ENCODE data around the gene COX6B2. TPM values are rescaled to one million over a fixed set of nuclear protein-coding genes. Genes with fewer than 3 reads are reported as not detected.

Gene COX6B2
- polyA plus RNA-seq, 1 experiment, result 0.16 TPM

DNA sequence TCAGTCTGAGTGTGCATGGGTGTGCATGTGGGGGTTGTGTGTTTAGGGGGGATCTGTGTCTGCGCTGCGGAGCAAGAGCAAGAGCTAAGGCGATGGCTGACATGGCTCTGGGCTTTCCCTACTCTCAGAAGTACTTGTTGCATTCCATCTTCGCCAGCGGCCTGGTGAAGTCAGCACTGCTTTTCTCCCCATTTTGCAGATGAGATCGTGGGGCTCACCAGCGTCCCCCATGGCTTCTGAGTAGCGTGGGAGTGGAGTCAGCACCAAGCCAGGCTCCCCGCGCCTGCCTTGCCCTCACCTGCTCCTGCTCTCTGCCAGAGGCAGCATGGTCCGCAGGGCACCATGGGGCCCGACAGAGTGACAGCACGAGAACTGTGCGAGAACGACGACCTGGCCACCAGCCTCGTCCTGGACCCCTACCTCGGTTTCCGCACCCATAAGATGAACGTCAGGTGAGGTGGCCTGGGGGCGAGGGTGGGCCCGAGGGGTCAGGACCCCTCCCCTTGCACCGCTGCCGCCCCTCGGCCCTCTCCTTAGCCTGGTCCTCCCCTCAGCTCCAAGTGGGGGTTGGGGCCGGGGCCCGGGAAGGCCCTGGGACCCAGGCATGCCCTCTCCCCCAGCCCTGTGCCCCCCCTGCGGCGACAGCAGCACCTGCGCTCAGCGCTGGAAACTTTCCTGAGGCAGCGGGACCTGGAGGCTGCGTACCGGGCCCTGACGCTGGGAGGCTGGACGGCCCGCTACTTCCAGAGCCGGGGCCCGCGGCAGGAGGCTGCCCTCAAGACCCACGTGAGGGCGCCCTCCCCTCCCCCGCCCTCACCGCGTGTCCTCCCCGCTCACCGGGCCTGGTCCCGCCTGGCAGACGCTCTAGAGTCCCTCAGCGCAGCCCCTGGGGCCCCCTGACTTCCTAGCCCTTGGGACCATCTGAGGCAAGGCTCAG is 12.7 kb downstream of the COX6B2 start:
- ChIA-PET POLR2A (no interaction called here), CTCF (interaction anchor here (0.7 kb wide), 1 partner anchor 201 kb away, joined by 4 read pairs; no protein-coding TSS in a partner anchor)
- Histone ChIP-seq H3K9me3 (ENCODE audit: control insufficient read depth, insufficient read depth, low read length) (no peaks in the 10 kb centered on the region; the same call in 1 of the 2 replicates), H3K4me3 (ENCODE audit: low read depth, low read length) (peak overlapping the region; percentile 38), H3K27me3 (ENCODE audit: control insufficient read depth, insufficient read depth, low read length) (no peaks in the 10 kb centered on the region), H3K27ac (ENCODE audit: low read depth, low read length) (no peak overlapping the region)
- TF ChIP-seq, protein P1, sequence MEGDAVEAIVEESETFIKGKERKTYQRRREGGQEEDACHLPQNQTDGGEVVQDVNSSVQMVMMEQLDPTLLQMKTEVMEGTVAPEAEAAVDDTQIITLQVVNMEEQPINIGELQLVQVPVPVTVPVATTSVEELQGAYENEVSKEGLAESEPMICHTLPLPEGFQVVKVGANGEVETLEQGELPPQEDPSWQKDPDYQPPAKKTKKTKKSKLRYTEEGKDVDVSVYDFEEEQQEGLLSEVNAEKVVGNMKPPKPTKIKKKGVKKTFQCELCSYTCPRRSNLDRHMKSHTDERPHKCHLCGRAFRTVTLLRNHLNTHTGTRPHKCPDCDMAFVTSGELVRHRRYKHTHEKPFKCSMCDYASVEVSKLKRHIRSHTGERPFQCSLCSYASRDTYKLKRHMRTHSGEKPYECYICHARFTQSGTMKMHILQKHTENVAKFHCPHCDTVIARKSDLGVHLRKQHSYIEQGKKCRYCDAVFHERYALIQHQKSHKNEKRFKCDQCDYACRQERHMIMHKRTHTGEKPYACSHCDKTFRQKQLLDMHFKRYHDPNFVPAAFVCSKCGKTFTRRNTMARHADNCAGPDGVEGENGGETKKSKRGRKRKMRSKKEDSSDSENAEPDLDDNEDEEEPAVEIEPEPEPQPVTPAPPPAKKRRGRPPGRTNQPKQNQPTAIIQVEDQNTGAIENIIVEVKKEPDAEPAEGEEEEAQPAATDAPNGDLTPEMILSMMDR (IDR thresholded peaks at IDR 0.05; ENCODE audit: low read depth, low read length), result no peak
- no peak for DNase-seq (ENCODE audit: low read depth, low spot score)

- CTCF ChIA-PET, result interaction anchor here (0.6 to 0.7 kb wide), 2 partner anchors 195 to 200 kb away, joined by 3 to 4 read pairs; no protein-coding TSS in a partner anchor
- Histone ChIP-seq H3K27me3 (ENCODE audit: control insufficient read depth, insufficient read depth, low read length) (no peaks in the 10 kb centered on the region), H3K9me3 (ENCODE audit: control insufficient read depth, insufficient read depth, low read length) (no peaks in the 10 kb centered on the region; the same call in 1 of the 2 replicates), H3K4me3 (ENCODE audit: low read depth, low read length) (peak overlapping the region; percentile 79), H3K27ac (ENCODE audit: low read depth, low read length) (no peak overlapping the region)
- DNase-seq (ENCODE audit: low read depth, low spot score), result no peak
- POLR2A ChIA-PET, result interaction anchor here (0.7 kb wide), 1 partner anchor 1199 kb away, joined by 5 read pairs; no protein-coding TSS in a partner anchor
- TF ChIP-seq, protein P1 (IDR thresholded peaks at IDR 0.05; ENCODE audit: low read depth, low read length), result no peak
These were observed 13.3 kb downstream of the COX6B2 start for GRCh38 chr19:55341171-55341588.

GRCh38 chr19:55340784-55341147 is 13.8 kb downstream of the COX6B2 start:
- CTCF ChIA-PET, result interaction anchor here (0.6 kb wide), 1 partner anchor 195 kb away, joined by 3 read pairs; no protein-coding TSS in a partner anchor
- no peak overlapping the region for H3K27ac ChIP-seq (ENCODE audit: low read depth, low read length)
- no peaks in the 10 kb centered on the region for H3K27me3 ChIP-seq (ENCODE audit: control insufficient read depth, insufficient read depth, low read length)
- TF ChIP-seq, protein P1 (IDR thresholded peaks at IDR 0.05; ENCODE audit: low read depth, low read length), result peak; percentile 28
- POLR2A ChIA-PET, result interaction anchor here (0.7 kb wide), 1 partner anchor 1198 kb away, joined by 5 read pairs; no protein-coding TSS in a partner anchor
- H3K9me3 ChIP-seq (ENCODE audit: control insufficient read depth, insufficient read depth, low read length), result no peaks in the 10 kb centered on the region; the same call in 1 of the 2 replicates
- peak overlapping the region; percentile 79 for H3K4me3 ChIP-seq (ENCODE audit: low read depth, low read length)
- DNase-seq (ENCODE audit: low read depth, low spot score), result no peak

DNA sequence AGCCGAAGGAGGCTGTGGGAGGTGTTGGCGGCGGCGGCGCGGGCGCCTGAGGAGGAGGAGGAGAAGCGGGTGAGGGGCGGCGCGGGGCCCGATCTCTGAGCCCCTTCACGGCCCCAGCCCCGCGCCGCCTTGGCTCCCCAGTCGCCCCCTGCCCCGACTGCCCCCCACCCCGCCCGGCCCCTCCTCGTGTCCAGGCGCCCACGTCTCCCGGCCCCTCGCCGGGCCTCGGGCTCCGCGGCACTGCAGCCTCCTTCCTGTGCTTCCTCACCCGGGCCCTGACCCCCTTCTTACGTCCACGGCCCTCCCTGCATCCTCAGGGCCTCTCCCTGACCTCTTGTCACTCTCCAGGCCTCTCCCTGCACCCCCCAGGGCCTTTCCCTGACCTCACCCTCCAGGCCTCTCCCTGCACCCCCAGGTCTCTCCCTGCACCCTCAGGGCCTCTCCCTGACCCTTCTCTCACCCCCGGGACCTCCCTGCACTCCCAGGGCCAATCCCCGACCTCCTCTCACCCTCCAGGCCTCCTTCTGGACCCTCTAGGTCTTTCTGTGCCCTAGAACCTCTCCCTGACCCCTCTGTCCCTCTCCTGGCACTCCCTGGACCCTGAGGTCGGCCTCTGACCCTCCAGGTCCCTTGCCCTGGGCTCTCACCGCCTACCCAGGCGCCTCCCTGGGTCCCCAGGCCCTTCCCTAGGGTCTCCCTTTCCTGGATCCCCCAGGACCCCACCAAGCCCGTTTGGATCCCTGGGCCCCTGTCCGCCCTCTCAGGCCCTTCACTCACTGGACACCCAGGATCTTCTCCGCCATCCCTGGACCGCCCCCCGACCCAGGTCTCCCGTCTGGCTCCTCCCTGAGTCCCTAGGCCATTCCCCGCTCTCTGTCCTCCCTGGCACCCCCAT is 14.4 kb downstream of the COX6B2 start:
- H3K27ac ChIP-seq (ENCODE audit: low read depth, low read length), result no peak overlapping the region
- no peaks in the 10 kb centered on the region; the same call in 1 of the 2 replicates for H3K9me3 ChIP-seq (ENCODE audit: control insufficient read depth, insufficient read depth, low read length)
- POLR2A ChIA-PET, result interaction anchor here (0.6 to 1.8 kb wide), 13 partner anchors 19 to 1198 kb away, joined by 3 to 20 read pairs (median 5); partner anchors contain the start of genes GARIN5B, IL11, NAT14 and PPP6R1
- peak overlapping the region; percentile 79 for H3K4me3 ChIP-seq (ENCODE audit: low read depth, low read length)
- TF ChIP-seq, protein P1 (IDR thresholded peaks at IDR 0.05; ENCODE audit: low read depth, low read length), result no peak
- DNase-seq (ENCODE audit: low read depth, low spot score), result no peak
- CTCF ChIA-PET, result interaction anchor here (0.5 to 2.5 kb wide), 11 partner anchors 8 to 199 kb away, joined by 3 to 34 read pairs (median 3); partner anchors contain the start of genes TMEM238 and TMEM86B
- no peaks in the 10 kb centered on the region for H3K27me3 ChIP-seq (ENCODE audit: control insufficient read depth, insufficient read depth, low read length)

All from AG04450 (cell line).